HG03064 (cell line): ENCODE measurements around the gene ADAM12.

Experiments
- ATAC-seq: cut with Tn5 transposase; IDR thresholded peaks from one replicate; pipeline ENCODE4 v1.9.1; 2021; ENCODE audit warnings: low read depth; ENCODE audit not compliant: unreplicated experiment

The ADAM12 gene

GRCh38 chr10:126218778-126219649 lies 169.3 kb downstream of the ADAM12 start:
- ATAC-seq = no peak

GRCh38 chr10:126218174-126218573 lies 170.1 kb downstream of the ADAM12 start:
- no peak for ATAC-seq

- no peak for ATAC-seq
These were observed 171.7 kb downstream of the ADAM12 start for GRCh38 chr10:126216632-126216961.

- no peak for ATAC-seq
These were observed 172.3 kb downstream of the ADAM12 start for GRCh38 chr10:126215746-126216631.

- ATAC-seq = no peak
These were observed 173.6 kb downstream of the ADAM12 start for GRCh38 chr10:126214679-126215078.

GRCh38 chr10:126214021-126214420 lies 174.3 kb downstream of the ADAM12 start:
- ATAC-seq = no peak

GRCh38 chr10:126212738-126213137 lies 175.5 kb downstream of the ADAM12 start:
- ATAC-seq = no peak

GRCh38 chr10:126210051-126210651 lies 178.1 kb downstream of the ADAM12 start:
- no peak for ATAC-seq

GRCh38 chr10:126209451-126209850 lies 178.8 kb downstream of the ADAM12 start:
- no peak for ATAC-seq

GRCh38 chr10:126208726-126209302 lies 179.5 kb downstream of the ADAM12 start:
- ATAC-seq = no peak

GRCh38 chr10:126207851-126208250 lies 180.4 kb downstream of the ADAM12 start:
- no peak for ATAC-seq

GRCh38 chr10:126207313-126207771 lies 180.9 kb downstream of the ADAM12 start:
- ATAC-seq = no peak

GRCh38 chr10:126205486-126206205 lies 182.6 kb downstream of the ADAM12 start:
- ATAC-seq = no peak

GRCh38 chr10:126204320-126204719 lies 184.0 kb downstream of the ADAM12 start:
- ATAC-seq = no peak

GRCh38 chr10:126203746-126204145 lies 184.5 kb downstream of the ADAM12 start:
- no peak for ATAC-seq

- ATAC-seq = no peak
These were observed 186.7 kb downstream of the ADAM12 start for GRCh38 chr10:126201603-126202002.

- no peak for ATAC-seq
These were observed 188.9 kb downstream of the ADAM12 start for GRCh38 chr10:126199221-126199998.

- ATAC-seq = no peak
These were observed 189.6 kb downstream of the ADAM12 start for GRCh38 chr10:126198681-126199080.

- no peak for ATAC-seq
These were observed 191.2 kb downstream of the ADAM12 start for GRCh38 chr10:126197036-126197543.
